Activated B cell treated with CpG ODN at 0.5 μM for 24 hours (primary cell): ENCODE results near the gene SLC6A9. TPM values are rescaled to one million over a fixed set of nuclear protein-coding genes. Genes with fewer than 3 reads are reported as not detected.

Experiments used
- ATAC-seq: fragments of 200-7000 bp; cut with Tn5 transposase; one replicate; pipeline ENCODE4 v1.10.0; 2021; ENCODE audit warnings: low read depth, mild to moderate bottlenecking, moderate library complexity
- CTCF ChIA-PET: fragments of 350-600 bp; sonication (Branson Sonifier 250); formaldehyde crosslinking; loops from one replicate; lab custom pipeline; 2021; ENCODE audit warnings: antibody characterized with exemption; lab: Charles Lee
- POLR2A ChIA-PET: fragments of 350-600 bp; sonication (Branson Sonifier 250); formaldehyde crosslinking; loops from one replicate; lab custom pipeline; 2021; ENCODE audit warnings: antibody characterized with exemption; lab: Charles Lee
- DNase-seq: peaks from one replicate; pipeline ENCODE4 v3.0.0; 2022
- H3K27ac Mint-ChIP-seq: one replicate; pipeline ENCODE4 v1.8.0; 2020; ENCODE audit warnings: mixed read lengths
- H3K27me3 Mint-ChIP-seq: one replicate; pipeline ENCODE4 v1.8.0; 2021; ENCODE audit warnings: mixed read lengths
- H3K36me3 Mint-ChIP-seq: one replicate; pipeline ENCODE4 v1.8.0; 2021; ENCODE audit warnings: low read depth, mixed read lengths
- H3K4me1 Mint-ChIP-seq: one replicate; pipeline ENCODE4 v1.8.0; 2021; ENCODE audit warnings: mixed read lengths
- H3K4me3 Mint-ChIP-seq: one replicate; pipeline ENCODE4 v1.8.0; 2020; ENCODE audit warnings: mild to moderate bottlenecking, mixed read lengths
- H3K9me3 Mint-ChIP-seq: one replicate; pipeline ENCODE4 v1.8.0; 2020; ENCODE audit warnings: mixed read lengths
- CTCF ChIP-seq: fragments of 200-600 bp; IDR thresholded peaks from one replicate; pipeline ENCODE4 v1.8.0; 2022; ENCODE audit warnings: antibody characterized with exemption, mild to moderate bottlenecking
- intact Hi-C: fragments of 100-400 bp; cut with micrococcal nuclease; formaldehyde crosslinking; loops from one replicate; pipeline ENCODE4 v1.15.1; 2024
- total RNA-seq: library from RNA; stranded (reverse); gene quantifications from 2 replicates; pipeline ENCODE4 v1.2.3, GENCODE V29; 2022

SLC6A9 gene
- total RNA-seq, 1 donor from 2014 or later: 10.4 TPM

GRCh38 chr1:43982241-43982640 lies 49.0 kb downstream of the SLC6A9 start:
- ChIA-PET CTCF (no interaction called here), POLR2A (no interaction called here)
- no peaks in the 10 kb centered on the region for H3K27me3 Mint-ChIP-seq
- no peaks in the 10 kb centered on the region for H3K9me3 Mint-ChIP-seq
- no peak for TF ChIP-seq CTCF
- ATAC-seq: no peak
- no peak for DNase-seq
- H3K36me3 Mint-ChIP-seq: peaks cover 10% of the 10 kb centered on the region
- intact Hi-C loops: no loop called here
- H3K4me1 Mint-ChIP-seq: peaks cover 25% of the 10 kb centered on the region
- no peak overlapping the region for H3K4me3 Mint-ChIP-seq
- H3K27ac Mint-ChIP-seq: no peak overlapping the region

GRCh38 chr1:43981636-43982035 lies 49.6 kb downstream of the SLC6A9 start:
- Mint-ChIP-seq H3K4me1 (peaks cover 32% of the 10 kb centered on the region), H3K9me3 (no peaks in the 10 kb centered on the region), H3K36me3 (peaks cover 16% of the 10 kb centered on the region), H3K4me3 (no peak overlapping the region), H3K27me3 (no peaks in the 10 kb centered on the region), H3K27ac (no peak overlapping the region)
- ChIA-PET CTCF (no interaction called here), POLR2A (no interaction called here)
- no peak for TF ChIP-seq CTCF
- intact Hi-C loops: no loop called here
- ATAC-seq (no peak), DNase-seq (no peak)

GRCh38 chr1:43981135-43981491 lies 50.1 kb downstream of the SLC6A9 start:
- intact Hi-C loops: no loop called here
- Mint-ChIP-seq H3K4me3 (peak overlapping the region; percentile 84), H3K27me3 (no peaks in the 10 kb centered on the region), H3K9me3 (no peaks in the 10 kb centered on the region), H3K27ac (no peak overlapping the region), H3K36me3 (peaks cover 21% of the 10 kb centered on the region), H3K4me1 (peaks cover 36% of the 10 kb centered on the region)
- no peak for DNase-seq
- no peak for TF ChIP-seq CTCF
- CTCF ChIA-PET: no interaction called here
- ATAC-seq: no peak
- POLR2A ChIA-PET: no interaction called here

- intact Hi-C loops: no loop called here
Measured at GRCh38 chr1:43980255-43981134, 50.8 kb downstream of the SLC6A9 start.

More at GRCh38 chr1:43980255-43981134, 50.8 kb downstream of the SLC6A9 start:
- DNase-seq: no peak
- peak overlapping the region; percentile 84 for H3K4me3 Mint-ChIP-seq
- ChIA-PET CTCF (no interaction called here), POLR2A (no interaction called here)
- H3K27ac Mint-ChIP-seq: no peak overlapping the region
- no peak for ATAC-seq
- H3K27me3 Mint-ChIP-seq: no peaks in the 10 kb centered on the region
- H3K36me3 Mint-ChIP-seq: peaks cover 21% of the 10 kb centered on the region
- no peaks in the 10 kb centered on the region for H3K9me3 Mint-ChIP-seq
- peaks cover 42% of the 10 kb centered on the region for H3K4me1 Mint-ChIP-seq
- no peak for TF ChIP-seq CTCF
